ENCODE data around the gene GTF2I. TPM values are rescaled to one million over a fixed set of nuclear protein-coding genes. Genes with fewer than 3 reads are reported as not detected.
A peak's percentile ranks its signal among the peaks of the same experiment; 100 is the strongest.

Gene GTF2I
- total RNA-seq, 1 donor from 2014 or later, result 122 TPM

- Histone ChIP-seq H3K4me3 (ENCODE audit: low read length in 3 of 3) (no peak overlapping the region), H3K9me3 (ENCODE audit: control insufficient read depth in 3 of 3, low read length in 3 of 3) (no peaks in the 10 kb centered on the region), H3K9ac (ENCODE audit: low read depth in 1 of 3, low read length in 3 of 3) (no peak overlapping the region), H3K27me3 (ENCODE audit: control insufficient read depth in 3 of 3, insufficient read depth in 3 of 3, low read length in 3 of 3) (no peaks in the 10 kb centered on the region), H3K36me3 (ENCODE audit: control insufficient read depth in 3 of 3, insufficient read depth in 3 of 3, low read length in 3 of 3) (peaks cover 38 to 59% (median 53%) of the 10 kb centered on the region in 3 donors), H3K27ac (ENCODE audit: low read depth, low read length) (no peak overlapping the region), H3K4me1 (ENCODE audit: control insufficient read depth in 3 of 3, insufficient read depth in 3 of 3, low read length in 3 of 3) (no peaks in the 10 kb centered on the region)
Observed at GRCh38 chr7:74707238-74707637, 49.7 kb downstream of the GTF2I start.

- Histone ChIP-seq H3K9ac (ENCODE audit: low read depth in 1 of 3, low read length in 3 of 3) (no peak overlapping the region), H3K36me3 (ENCODE audit: control insufficient read depth in 3 of 3, insufficient read depth in 3 of 3, low read length in 3 of 3) (peaks cover 40 to 56% (median 56%) of the 10 kb centered on the region in 3 donors), H3K4me3 (ENCODE audit: low read length in 3 of 3) (no peak overlapping the region), H3K27me3 (ENCODE audit: control insufficient read depth in 3 of 3, insufficient read depth in 3 of 3, low read length in 3 of 3) (no peaks in the 10 kb centered on the region), H3K4me1 (ENCODE audit: control insufficient read depth in 3 of 3, insufficient read depth in 3 of 3, low read length in 3 of 3) (no peaks in the 10 kb centered on the region), H3K9me3 (ENCODE audit: control insufficient read depth in 3 of 3, low read length in 3 of 3) (peaks cover 0 to 2% (median 0%) of the 10 kb centered on the region in 3 donors), H3K27ac (ENCODE audit: low read depth, low read length) (no peak overlapping the region)
Observed at GRCh38 chr7:74708569-74709275, 51.2 kb downstream of the GTF2I start.

DNA sequence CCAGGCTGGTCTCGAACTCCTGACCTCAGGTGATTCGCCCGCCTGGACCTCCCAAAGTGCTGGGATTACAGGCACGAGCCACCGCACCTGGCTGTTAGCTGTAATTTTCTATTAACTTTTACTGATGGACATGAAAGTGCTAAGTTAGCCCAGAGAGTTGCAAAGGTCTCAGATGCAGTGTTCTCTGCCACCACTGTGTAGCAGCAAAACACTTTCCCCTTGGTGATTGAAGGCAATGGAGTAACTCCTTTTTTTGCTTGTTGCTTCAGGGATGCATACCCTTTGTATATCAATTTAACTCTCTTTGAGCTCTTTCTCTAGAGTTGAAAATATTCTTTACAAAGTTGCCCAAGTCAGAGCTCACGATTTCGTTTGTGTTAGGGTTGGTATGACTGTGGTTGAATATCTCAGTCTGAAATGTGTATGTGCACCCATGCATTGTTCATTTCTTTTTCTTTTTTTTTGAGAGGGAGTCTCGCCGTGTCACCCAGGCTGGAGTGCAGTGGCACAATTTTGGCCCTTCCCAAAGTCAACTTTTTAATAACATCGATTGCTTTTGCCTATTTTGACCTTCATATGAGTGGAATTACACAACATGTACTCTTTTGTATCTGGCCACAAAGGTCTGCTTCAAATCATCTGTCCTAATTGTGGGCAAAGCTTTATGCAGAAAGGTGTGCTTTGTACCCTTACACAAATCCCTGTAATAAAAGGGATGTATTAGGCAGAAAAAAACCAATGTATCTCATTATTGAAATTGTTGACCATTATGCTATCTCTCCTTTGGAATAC lies 52.6 kb downstream of the GTF2I start:
- Histone ChIP-seq H3K4me1 (ENCODE audit: control insufficient read depth in 3 of 3, insufficient read depth in 3 of 3, low read length in 3 of 3) (no peaks in the 10 kb centered on the region), H3K9ac (ENCODE audit: low read depth in 1 of 3, low read length in 3 of 3) (no peak overlapping the region), H3K36me3 (ENCODE audit: control insufficient read depth in 3 of 3, insufficient read depth in 3 of 3, low read length in 3 of 3) (peaks cover 35 to 56% (median 55%) of the 10 kb centered on the region in 3 donors), H3K27me3 (ENCODE audit: control insufficient read depth in 3 of 3, insufficient read depth in 3 of 3, low read length in 3 of 3) (no peaks in the 10 kb centered on the region), H3K4me3 (ENCODE audit: low read length in 3 of 3) (no peak overlapping the region), H3K9me3 (ENCODE audit: control insufficient read depth in 3 of 3, low read length in 3 of 3) (peaks cover 0 to 3% (median 0%) of the 10 kb centered on the region in 3 donors), H3K27ac (ENCODE audit: low read depth, low read length) (no peak overlapping the region)

GRCh38 chr7:74713567-74713966 lies 56.0 kb downstream of the GTF2I start:
- H3K9ac ChIP-seq (ENCODE audit: low read depth in 1 of 3, low read length in 3 of 3), result no peak overlapping the region
- peaks cover 25 to 49% (median 48%) of the 10 kb centered on the region in 3 donors for H3K36me3 ChIP-seq (ENCODE audit: control insufficient read depth in 3 of 3, insufficient read depth in 3 of 3, low read length in 3 of 3)
- no peaks in the 10 kb centered on the region for H3K4me1 ChIP-seq (ENCODE audit: control insufficient read depth in 3 of 3, insufficient read depth in 3 of 3, low read length in 3 of 3)
- no peak overlapping the region for H3K27ac ChIP-seq (ENCODE audit: low read depth, low read length)
- H3K27me3 ChIP-seq (ENCODE audit: control insufficient read depth in 3 of 3, insufficient read depth in 3 of 3, low read length in 3 of 3), result no peaks in the 10 kb centered on the region
- H3K9me3 ChIP-seq (ENCODE audit: control insufficient read depth in 3 of 3, low read length in 3 of 3), result peaks cover 0 to 3% (median 0%) of the 10 kb centered on the region in 3 donors
- H3K4me3 ChIP-seq (ENCODE audit: low read length in 3 of 3), result no peak overlapping the region

DNA sequence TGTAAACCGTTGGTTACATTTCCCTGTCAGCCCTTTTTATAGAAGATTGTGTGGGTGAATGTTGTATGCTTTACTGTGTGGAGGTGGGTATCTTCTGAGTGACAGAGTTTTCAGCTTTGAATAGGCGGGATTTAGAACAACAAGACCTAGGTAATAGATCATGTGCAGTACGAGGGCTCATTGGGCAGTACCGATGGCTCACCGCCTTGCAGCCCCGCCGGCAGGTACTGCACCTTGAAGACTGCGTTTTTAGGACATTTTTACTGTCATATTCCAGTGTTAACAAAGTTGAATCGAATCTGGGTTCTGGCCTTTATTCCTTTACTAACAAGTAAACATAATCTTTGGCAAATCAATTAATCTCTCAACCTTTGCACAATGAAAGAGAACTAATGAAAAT lies 60.4 kb downstream of the GTF2I start:
- Histone ChIP-seq H3K9me3 (ENCODE audit: control insufficient read depth in 3 of 3, low read length in 3 of 3) (peaks cover 0 to 3% (median 0%) of the 10 kb centered on the region in 3 donors), H3K36me3 (ENCODE audit: control insufficient read depth in 3 of 3, insufficient read depth in 3 of 3, low read length in 3 of 3) (peaks cover 14 to 44% (median 41%) of the 10 kb centered on the region in 3 donors), H3K4me1 (ENCODE audit: control insufficient read depth in 3 of 3, insufficient read depth in 3 of 3, low read length in 3 of 3) (no peaks in the 10 kb centered on the region), H3K9ac (ENCODE audit: low read depth in 1 of 3, low read length in 3 of 3) (no peak overlapping the region), H3K27me3 (ENCODE audit: control insufficient read depth in 3 of 3, insufficient read depth in 3 of 3, low read length in 3 of 3) (no peaks in the 10 kb centered on the region), H3K4me3 (ENCODE audit: low read length in 3 of 3) (no peak overlapping the region), H3K27ac (ENCODE audit: low read depth, low read length) (no peak overlapping the region)

GRCh38 chr7:74718336-74718735 lies 60.8 kb downstream of the GTF2I start:
- H3K9me3 ChIP-seq (ENCODE audit: control insufficient read depth in 3 of 3, low read length in 3 of 3), result peaks cover 0 to 3% (median 0%) of the 10 kb centered on the region in 3 donors
- H3K36me3 ChIP-seq (ENCODE audit: control insufficient read depth in 3 of 3, insufficient read depth in 3 of 3, low read length in 3 of 3), result peaks cover 10 to 42% (median 41%) of the 10 kb centered on the region in 3 donors
- no peak overlapping the region for H3K9ac ChIP-seq (ENCODE audit: low read depth in 1 of 3, low read length in 3 of 3)
- H3K4me3 ChIP-seq (ENCODE audit: low read length in 3 of 3), result no peak overlapping the region
- H3K4me1 ChIP-seq (ENCODE audit: control insufficient read depth in 3 of 3, insufficient read depth in 3 of 3, low read length in 3 of 3), result no peaks in the 10 kb centered on the region
- no peak overlapping the region for H3K27ac ChIP-seq (ENCODE audit: low read depth, low read length)
- no peaks in the 10 kb centered on the region for H3K27me3 ChIP-seq (ENCODE audit: control insufficient read depth in 3 of 3, insufficient read depth in 3 of 3, low read length in 3 of 3)

GRCh38 chr7:74722153-74722552 lies 64.6 kb downstream of the GTF2I start:
- H3K27ac ChIP-seq (ENCODE audit: low read depth, low read length), result no peak overlapping the region
- H3K36me3 ChIP-seq (ENCODE audit: control insufficient read depth in 3 of 3, insufficient read depth in 3 of 3, low read length in 3 of 3), result peaks cover 10 to 27% (median 27%) of the 10 kb centered on the region in 3 donors
- H3K27me3 ChIP-seq (ENCODE audit: control insufficient read depth in 3 of 3, insufficient read depth in 3 of 3, low read length in 3 of 3), result no peaks in the 10 kb centered on the region
- H3K9me3 ChIP-seq (ENCODE audit: control insufficient read depth in 3 of 3, low read length in 3 of 3), result no peaks in the 10 kb centered on the region
- H3K4me1 ChIP-seq (ENCODE audit: control insufficient read depth in 3 of 3, insufficient read depth in 3 of 3, low read length in 3 of 3), result peaks cover 0 to 4% (median 4%) of the 10 kb centered on the region in 3 donors
- no peak overlapping the region for H3K9ac ChIP-seq (ENCODE audit: low read depth in 1 of 3, low read length in 3 of 3)
- no peak overlapping the region for H3K4me3 ChIP-seq (ENCODE audit: low read length in 3 of 3)

DNA sequence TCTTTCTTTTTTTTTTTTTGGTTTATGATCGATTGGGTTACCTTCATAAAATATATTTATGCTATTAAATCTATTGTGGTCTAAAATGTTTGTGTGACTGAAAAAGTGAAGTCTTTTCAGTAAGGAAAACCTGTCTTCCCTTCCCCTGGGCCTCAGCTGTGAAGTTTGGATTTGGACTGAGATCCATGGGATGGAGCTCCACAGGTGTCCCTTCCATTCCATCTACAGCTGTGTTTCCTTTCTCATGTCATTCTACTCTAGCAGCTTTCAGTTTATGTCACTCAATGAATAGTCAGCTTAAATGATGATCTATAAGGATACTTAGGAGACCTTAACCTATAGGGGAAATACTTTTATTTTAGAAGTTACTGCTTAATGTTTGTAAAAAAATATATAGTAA lies 68.3 kb downstream of the GTF2I start:
- peaks cover 0 to 9% (median 6%) of the 10 kb centered on the region in 3 donors for H3K36me3 ChIP-seq (ENCODE audit: control insufficient read depth in 3 of 3, insufficient read depth in 3 of 3, low read length in 3 of 3)
- H3K9me3 ChIP-seq (ENCODE audit: control insufficient read depth in 3 of 3, low read length in 3 of 3), result no peaks in the 10 kb centered on the region
- no peak overlapping the region for H3K4me3 ChIP-seq (ENCODE audit: low read length in 3 of 3)
- no peak overlapping the region for H3K9ac ChIP-seq (ENCODE audit: low read depth in 1 of 3, low read length in 3 of 3)
- no peaks in the 10 kb centered on the region for H3K27me3 ChIP-seq (ENCODE audit: control insufficient read depth in 3 of 3, insufficient read depth in 3 of 3, low read length in 3 of 3)
- peak overlapping the region; percentile 40 for H3K27ac ChIP-seq (ENCODE audit: low read depth, low read length)
- H3K4me1 ChIP-seq (ENCODE audit: control insufficient read depth in 3 of 3, insufficient read depth in 3 of 3, low read length in 3 of 3), result peaks cover 3 to 7% (median 6%) of the 10 kb centered on the region in 3 donors

DNA sequence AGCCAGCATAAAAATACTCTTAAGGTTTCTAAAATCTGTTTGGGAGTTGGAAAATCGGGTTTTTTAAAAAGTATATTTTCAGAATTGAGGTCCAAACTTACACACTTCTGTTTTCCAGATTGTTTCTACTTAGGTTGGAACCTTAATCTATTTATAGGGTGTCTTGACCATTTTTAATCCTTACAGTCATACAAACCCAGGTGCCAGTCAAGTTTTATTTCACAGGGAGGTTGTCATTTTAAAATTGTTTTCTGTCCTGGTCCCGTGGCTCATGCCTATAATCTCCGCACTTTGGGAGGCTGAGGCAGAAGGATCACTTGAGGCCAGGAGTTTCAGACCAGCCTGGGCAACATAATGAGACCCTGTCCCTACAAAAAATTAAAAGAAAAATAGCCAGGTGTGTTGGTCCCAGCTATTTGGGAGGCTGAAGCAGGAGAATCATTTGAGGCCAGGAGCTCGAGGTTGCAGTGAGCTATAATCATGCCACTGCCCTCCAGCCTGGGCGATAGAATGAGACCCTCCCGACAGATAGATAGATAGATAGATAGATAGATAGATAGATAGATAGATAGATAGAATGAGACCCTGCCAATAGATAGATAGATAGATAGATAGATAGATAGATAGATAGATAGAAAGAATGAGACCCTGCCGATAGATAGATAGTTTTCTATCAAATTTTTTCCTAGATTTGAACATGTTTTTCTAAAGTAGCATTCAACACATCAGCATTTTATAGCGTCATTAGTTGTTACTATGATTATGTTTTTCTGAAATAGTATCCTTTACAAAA lies 69.0 kb downstream of the GTF2I start:
- no peaks in the 10 kb centered on the region for H3K27me3 ChIP-seq (ENCODE audit: control insufficient read depth in 3 of 3, insufficient read depth in 3 of 3, low read length in 3 of 3)
- H3K4me1 ChIP-seq (ENCODE audit: control insufficient read depth in 3 of 3, insufficient read depth in 3 of 3, low read length in 3 of 3), result peaks cover 3 to 7% (median 6%) of the 10 kb centered on the region in 3 donors
- no peaks in the 10 kb centered on the region for H3K9me3 ChIP-seq (ENCODE audit: control insufficient read depth in 3 of 3, low read length in 3 of 3)
- peaks cover 0 to 9% (median 6%) of the 10 kb centered on the region in 3 donors for H3K36me3 ChIP-seq (ENCODE audit: control insufficient read depth in 3 of 3, insufficient read depth in 3 of 3, low read length in 3 of 3)
- peak overlapping the region; percentile 40 for H3K27ac ChIP-seq (ENCODE audit: low read depth, low read length)
- H3K9ac ChIP-seq (ENCODE audit: low read depth in 1 of 3, low read length in 3 of 3), result no peak overlapping the region
- H3K4me3 ChIP-seq (ENCODE audit: low read length in 3 of 3), result no peak overlapping the region

Data from skeletal muscle tissue (tissue), 4 donors.